22Rv1 (cell line): Measurements from ENCODE around the gene PTPN20.
"Not testable (repeated sequence)": the region's sequence is repeated elsewhere in the genome, so short reads cannot be mapped to it uniquely, and the experiment has no call there.

Experiments used
- ZFX ChIP-seq: fragments of 450-650 bp; IDR thresholded peaks from 2 replicates; pipeline ENCODE4 v1.6.1; 2017; ENCODE audit warnings: antibody characterized with exemption, borderline replicate concordance
- TF ChIP-seq, protein P1 (sequence below): fragments of 450-650 bp; IDR thresholded peaks from 2 replicates; pipeline ENCODE4 v1.5.1; 2017; ENCODE audit warnings: mild to moderate bottlenecking

DNA sequence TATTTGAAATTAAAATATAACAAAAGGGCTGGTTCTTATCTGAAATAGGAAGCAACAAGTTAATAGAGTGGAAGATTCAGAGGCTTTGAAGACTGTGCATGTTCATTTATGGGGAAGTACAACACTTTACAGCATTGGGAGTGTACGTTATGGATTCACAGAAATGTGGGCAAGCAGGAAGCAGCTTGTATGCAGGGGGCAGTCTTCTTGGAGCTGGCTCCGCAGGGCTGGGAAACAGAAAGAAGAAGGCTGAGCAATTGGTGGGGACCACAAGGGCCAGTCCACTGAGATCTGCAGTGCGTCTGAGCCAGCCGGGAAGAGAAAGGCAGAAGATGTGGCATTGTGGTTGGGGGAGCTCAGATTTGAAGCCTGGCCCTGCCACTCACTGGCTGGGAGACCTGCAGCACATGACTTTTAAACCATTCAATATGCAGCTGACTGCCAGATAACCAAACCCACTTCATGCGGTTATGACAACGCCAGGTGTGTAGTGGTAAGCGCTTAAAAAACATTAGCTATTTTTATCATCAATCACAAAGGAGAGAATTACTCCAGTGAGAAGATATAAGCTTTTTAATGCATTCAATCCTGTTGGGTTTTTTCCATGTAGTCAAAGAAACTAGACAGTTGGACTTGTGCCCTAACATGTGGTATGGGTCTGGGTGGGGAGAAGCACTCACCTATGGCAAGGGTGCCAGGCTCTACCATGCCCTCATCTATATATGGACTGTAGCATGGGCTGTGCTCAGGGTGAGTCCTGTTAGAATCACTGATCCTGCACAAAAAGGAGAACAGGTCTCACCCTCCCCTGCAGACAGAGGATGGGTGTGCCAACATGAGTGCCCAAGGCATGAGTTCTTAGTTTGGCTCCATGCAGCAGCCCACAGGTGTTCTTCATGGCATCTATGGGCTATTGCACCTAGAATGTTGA lies 14.2 kb upstream of the PTPN20 start:
- TF ChIP-seq, protein P1, sequence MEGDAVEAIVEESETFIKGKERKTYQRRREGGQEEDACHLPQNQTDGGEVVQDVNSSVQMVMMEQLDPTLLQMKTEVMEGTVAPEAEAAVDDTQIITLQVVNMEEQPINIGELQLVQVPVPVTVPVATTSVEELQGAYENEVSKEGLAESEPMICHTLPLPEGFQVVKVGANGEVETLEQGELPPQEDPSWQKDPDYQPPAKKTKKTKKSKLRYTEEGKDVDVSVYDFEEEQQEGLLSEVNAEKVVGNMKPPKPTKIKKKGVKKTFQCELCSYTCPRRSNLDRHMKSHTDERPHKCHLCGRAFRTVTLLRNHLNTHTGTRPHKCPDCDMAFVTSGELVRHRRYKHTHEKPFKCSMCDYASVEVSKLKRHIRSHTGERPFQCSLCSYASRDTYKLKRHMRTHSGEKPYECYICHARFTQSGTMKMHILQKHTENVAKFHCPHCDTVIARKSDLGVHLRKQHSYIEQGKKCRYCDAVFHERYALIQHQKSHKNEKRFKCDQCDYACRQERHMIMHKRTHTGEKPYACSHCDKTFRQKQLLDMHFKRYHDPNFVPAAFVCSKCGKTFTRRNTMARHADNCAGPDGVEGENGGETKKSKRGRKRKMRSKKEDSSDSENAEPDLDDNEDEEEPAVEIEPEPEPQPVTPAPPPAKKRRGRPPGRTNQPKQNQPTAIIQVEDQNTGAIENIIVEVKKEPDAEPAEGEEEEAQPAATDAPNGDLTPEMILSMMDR, result not testable (repeated sequence)
- TF ChIP-seq ZFX, result not testable (repeated sequence)
